ENCODE results near the gene RGS19. TPM values are rescaled to one million over a fixed set of nuclear protein-coding genes. Genes with fewer than 3 reads are reported as not detected.

The RGS19 gene
- total RNA-seq, 1 experiment from 2014 or later: 17.2 TPM

DNA sequence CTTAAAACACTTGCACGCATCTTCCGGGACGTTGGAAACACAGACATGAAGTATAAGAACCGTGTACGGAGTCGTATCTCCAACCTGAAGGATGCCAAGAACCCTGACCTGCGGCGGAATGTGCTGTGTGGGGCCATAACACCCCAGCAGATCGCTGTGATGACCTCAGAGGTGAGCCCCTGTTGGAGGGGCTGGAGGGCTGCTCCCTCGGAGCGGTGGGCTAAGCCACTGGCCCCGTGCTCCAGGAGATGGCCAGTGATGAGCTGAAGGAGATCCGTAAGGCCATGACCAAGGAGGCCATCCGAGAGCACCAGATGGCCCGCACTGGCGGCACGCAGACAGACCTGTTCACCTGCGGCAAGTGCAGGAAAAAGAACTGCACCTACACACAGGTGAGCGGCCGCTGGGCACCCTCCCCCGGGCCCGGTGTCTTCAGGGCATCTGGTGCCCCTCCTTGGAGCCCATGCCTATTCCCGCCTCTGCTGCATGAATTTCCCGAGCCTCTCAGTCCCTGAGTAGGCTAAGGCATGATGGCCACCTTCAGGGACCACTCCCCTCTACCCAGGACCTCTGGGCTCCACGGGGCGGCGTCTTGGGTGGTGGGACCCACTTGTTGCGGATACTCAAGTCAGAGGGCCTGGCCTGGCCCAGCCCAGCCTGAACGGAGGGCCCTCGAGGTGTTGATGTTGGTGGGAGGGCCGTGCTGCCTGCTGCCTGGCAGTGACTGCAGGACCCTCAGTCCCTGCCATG is 8.9 kb downstream of the RGS19 start:
- no peak overlapping the region for H3K27ac Mint-ChIP-seq (ENCODE audit: unreplicated experiment)
- no TSS peak for BruUV-seq (replicated peaks)
- H3K4me1 Mint-ChIP-seq (ENCODE audit: low read depth, unreplicated experiment): peaks cover 20% of the 10 kb centered on the region
- intact Hi-C loops (cut with micrococcal nuclease; ENCODE audit: unreplicated experiment): no loop called here
- no peaks in the 10 kb centered on the region for H3K27me3 Mint-ChIP-seq (ENCODE audit: unreplicated experiment)
- no peak overlapping the region for H3K4me3 Mint-ChIP-seq (ENCODE audit: low read depth, unreplicated experiment)
- no peak for DNase-seq
- CTCF ChIA-PET: interaction anchor here (0.5 to 1.8 kb wide), 6 partner anchors 9 to 43 kb away, joined by 4 to 9 read pairs (median 5); partner anchors contain the start of genes OPRL1 and RGS19
- peaks cover 28% of the 10 kb centered on the region for H3K36me3 Mint-ChIP-seq (ENCODE audit: insufficient read depth, unreplicated experiment)
- no peak for TF ChIP-seq CTCF (IDR thresholded peaks at IDR 0.05; ENCODE audit: unreplicated experiment)
- H3K9me3 Mint-ChIP-seq (ENCODE audit: low read depth, unreplicated experiment): no peaks in the 10 kb centered on the region

DNA sequence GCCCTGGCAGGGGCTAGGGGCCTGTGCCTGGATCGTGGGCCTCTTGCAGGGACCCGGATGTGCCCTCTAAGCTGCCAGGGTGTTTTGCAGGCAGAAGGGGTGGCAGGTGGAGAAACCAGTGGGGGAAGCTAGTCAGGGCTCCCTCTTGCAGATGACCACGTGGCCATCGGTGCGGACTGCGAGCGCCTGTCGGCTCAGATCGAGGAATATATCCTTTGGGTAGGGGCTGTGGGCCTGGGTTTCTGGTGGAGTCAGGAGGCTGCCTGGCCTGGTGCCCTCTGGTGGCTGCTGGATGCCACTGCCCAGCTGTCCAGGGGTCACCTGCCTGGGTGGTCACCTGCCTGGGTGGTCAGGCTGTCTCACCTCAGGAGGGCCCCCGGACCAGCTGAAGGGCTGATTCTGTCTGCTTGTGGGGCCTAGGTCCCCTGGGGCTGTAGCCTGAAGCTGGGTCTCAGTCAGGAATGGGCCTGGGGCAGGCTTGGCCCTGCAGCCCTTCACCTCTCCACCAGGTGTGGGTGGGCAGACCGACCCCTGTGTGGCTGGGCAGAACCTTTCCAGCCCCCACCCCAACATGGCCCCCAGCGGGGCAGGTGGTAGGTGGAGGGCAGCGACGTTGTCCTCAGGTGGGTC is 9.6 kb downstream of the RGS19 start:
- H3K36me3 Mint-ChIP-seq (ENCODE audit: insufficient read depth, unreplicated experiment): peaks cover 34% of the 10 kb centered on the region

DNA sequence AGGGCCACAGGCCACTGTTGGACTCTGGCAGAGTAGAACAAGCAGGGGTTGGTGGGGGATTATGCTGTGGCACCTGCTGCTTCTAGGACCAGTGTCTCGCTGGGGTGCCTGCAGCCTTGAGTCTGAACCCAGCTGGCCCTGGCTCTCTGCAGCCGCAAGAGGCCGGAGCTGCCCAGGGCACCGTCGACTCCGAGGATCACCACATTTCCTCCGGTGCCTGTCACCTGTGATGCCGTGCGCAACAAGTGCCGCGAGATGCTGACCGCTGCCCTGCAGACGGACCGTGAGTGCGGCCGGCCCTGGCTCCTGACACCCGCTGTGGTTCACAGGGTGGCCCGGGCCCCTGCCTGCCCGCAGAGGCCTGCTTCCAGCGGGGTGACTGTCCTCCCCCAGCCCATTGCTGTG is 10.1 kb downstream of the RGS19 start:
- Mint-ChIP-seq H3K4me1 (ENCODE audit: low read depth, unreplicated experiment) (peaks cover 32% of the 10 kb centered on the region), H3K9me3 (ENCODE audit: low read depth, unreplicated experiment) (no peaks in the 10 kb centered on the region), H3K4me3 (ENCODE audit: low read depth, unreplicated experiment) (no peak overlapping the region), H3K36me3 (ENCODE audit: insufficient read depth, unreplicated experiment) (peaks cover 37% of the 10 kb centered on the region), H3K27ac (ENCODE audit: unreplicated experiment) (no peak overlapping the region), H3K27me3 (ENCODE audit: unreplicated experiment) (no peaks in the 10 kb centered on the region)
- no peak for DNase-seq
- intact Hi-C loops (cut with micrococcal nuclease; ENCODE audit: unreplicated experiment): no loop called here
- no peak for TF ChIP-seq CTCF (IDR thresholded peaks at IDR 0.05; ENCODE audit: unreplicated experiment)
- CTCF ChIA-PET: interaction anchor here (0.6 to 1.8 kb wide), 6 partner anchors 10 to 72 kb away, joined by 4 to 9 read pairs (median 5); partner anchors contain the start of genes OPRL1 and RGS19
- BruUV-seq (replicated peaks): no TSS peak

More for the DNA sequence above, 9.6 kb downstream of the RGS19 start:
- Mint-ChIP-seq H3K27ac (ENCODE audit: unreplicated experiment) (no peak overlapping the region), H3K4me1 (ENCODE audit: low read depth, unreplicated experiment) (peaks cover 27% of the 10 kb centered on the region), H3K4me3 (ENCODE audit: low read depth, unreplicated experiment) (no peak overlapping the region), H3K27me3 (ENCODE audit: unreplicated experiment) (no peaks in the 10 kb centered on the region), H3K9me3 (ENCODE audit: low read depth, unreplicated experiment) (no peaks in the 10 kb centered on the region)
- no TSS peak for BruUV-seq (replicated peaks)
- DNase-seq: peak; percentile 84
- intact Hi-C loops (cut with micrococcal nuclease; ENCODE audit: unreplicated experiment): no loop called here
- CTCF ChIA-PET: interaction anchor here (0.5 to 1.8 kb wide), 6 partner anchors 10 to 50 kb away, joined by 4 to 9 read pairs (median 5); partner anchors contain the start of genes OPRL1 and RGS19
- TF ChIP-seq CTCF (IDR thresholded peaks at IDR 0.05; ENCODE audit: unreplicated experiment): peak; percentile 96

DNA sequence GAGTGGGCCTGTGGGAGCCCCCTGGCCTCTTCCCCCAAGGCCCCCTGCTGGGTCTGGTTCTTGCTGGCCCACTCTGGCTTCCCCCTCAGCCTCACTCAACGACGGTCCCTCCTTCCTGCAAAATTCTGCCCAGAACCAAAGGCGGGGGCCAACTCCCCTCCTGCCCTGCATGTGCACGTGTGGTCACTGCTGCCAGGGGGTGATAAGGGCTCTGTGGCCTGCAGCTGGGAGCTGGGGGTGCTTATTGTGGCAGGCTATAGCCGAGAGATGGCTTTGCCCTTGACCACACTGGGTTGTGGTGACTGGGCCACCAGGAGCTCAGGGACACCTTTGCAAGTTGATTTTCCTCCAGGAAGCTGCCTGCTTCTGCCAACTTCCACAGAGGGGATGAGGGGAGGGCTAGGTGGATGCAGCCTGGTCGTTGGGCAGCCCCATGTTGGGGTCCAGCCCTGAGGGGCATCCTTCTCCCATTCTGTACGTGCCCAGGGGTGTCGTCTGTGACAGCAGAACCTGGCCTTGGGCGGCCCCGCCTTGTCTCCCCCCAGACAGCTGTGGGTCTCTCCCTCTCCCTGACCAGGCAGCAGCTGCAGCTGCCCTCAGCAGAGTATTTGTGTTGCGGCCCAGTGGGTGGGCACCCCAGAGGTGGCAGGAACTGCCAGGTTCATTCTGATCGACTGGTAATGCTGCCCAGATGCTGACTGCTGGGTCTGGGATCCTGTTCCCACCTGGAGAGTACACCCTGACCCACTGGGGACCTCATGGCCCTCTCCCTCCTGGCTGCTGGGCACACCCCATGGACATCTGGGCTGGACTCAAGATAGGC is 10.7 kb downstream of the RGS19 start:
- BruUV-seq (replicated peaks): no TSS peak
- Mint-ChIP-seq H3K4me1 (ENCODE audit: low read depth, unreplicated experiment) (peaks cover 38% of the 10 kb centered on the region), H3K27ac (ENCODE audit: unreplicated experiment) (no peak overlapping the region), H3K36me3 (ENCODE audit: insufficient read depth, unreplicated experiment) (peaks cover 43% of the 10 kb centered on the region), H3K4me3 (ENCODE audit: low read depth, unreplicated experiment) (no peak overlapping the region), H3K27me3 (ENCODE audit: unreplicated experiment) (no peaks in the 10 kb centered on the region), H3K9me3 (ENCODE audit: low read depth, unreplicated experiment) (no peaks in the 10 kb centered on the region)
- TF ChIP-seq CTCF (IDR thresholded peaks at IDR 0.05; ENCODE audit: unreplicated experiment): no peak
- intact Hi-C loops (cut with micrococcal nuclease; ENCODE audit: unreplicated experiment): no loop called here
- CTCF ChIA-PET: interaction anchor here (0.7 to 1.8 kb wide), 3 partner anchors 11 to 72 kb away, joined by 4 to 9 read pairs (median 5); partner anchors contain the start of genes OPRL1 and RGS19
- DNase-seq: no peak
